DMS79 treated with DMSO at 0.1 percent for 48 hours (cell line): ENCODE data around the gene GPR33.
"Not testable (repeated sequence)": the region's sequence is repeated elsewhere in the genome, so short reads cannot be mapped to it uniquely, and the experiment has no call there.

Source experiments
- DNase-seq: peaks from one replicate; lab custom pipeline; 2025; lab: John Stamatoyannopoulos, UW

GPR33 gene

GRCh38 chr14:31487886-31488285 lies at the start of gene GPR33:
Gene GPR33 (minus strand): TSS chr14:31488039. CDS start chr14:31483965, 4,074 bp downstream.
- DNase-seq = no peak

GRCh38 chr14:31536201-31536960 lies 48.5 kb upstream of the GPR33 start:
- no peak for DNase-seq

GRCh38 chr14:31530136-31530535 lies 42.3 kb upstream of the GPR33 start:
- DNase-seq = no peak

DNA sequence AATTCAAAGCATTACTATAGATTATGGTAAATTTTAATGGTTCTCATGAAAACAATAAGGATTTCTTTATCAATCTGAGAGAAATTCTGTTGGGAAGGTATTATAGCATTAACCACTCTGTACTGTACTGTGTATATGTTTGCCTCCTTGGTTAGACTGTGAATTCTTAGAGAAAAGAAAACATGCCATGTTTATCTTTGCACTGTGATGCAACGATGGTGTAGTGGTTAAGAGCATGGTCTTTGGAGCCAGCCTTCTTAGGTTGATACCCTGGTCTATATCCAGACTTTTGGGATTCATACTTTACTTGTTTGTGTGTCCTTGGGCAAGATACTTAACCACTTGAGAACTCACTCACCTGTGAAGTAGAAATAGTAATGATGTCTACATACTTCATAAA lies 41.2 kb upstream of the GPR33 start:
- no peak for DNase-seq

GRCh38 chr14:31527546-31527945 lies 39.7 kb upstream of the GPR33 start:
- no peak for DNase-seq

GRCh38 chr14:31527087-31527486 lies 39.2 kb upstream of the GPR33 start:
- no peak for DNase-seq

GRCh38 chr14:31510855-31511254 lies 23.0 kb upstream of the GPR33 start:
- DNase-seq = no peak

GRCh38 chr14:31510222-31510621 lies 22.4 kb upstream of the GPR33 start:
- peak; percentile 54 for DNase-seq

- DNase-seq = no peak
Measured at GRCh38 chr14:31508135-31508534, 20.3 kb upstream of the GPR33 start.

DNA sequence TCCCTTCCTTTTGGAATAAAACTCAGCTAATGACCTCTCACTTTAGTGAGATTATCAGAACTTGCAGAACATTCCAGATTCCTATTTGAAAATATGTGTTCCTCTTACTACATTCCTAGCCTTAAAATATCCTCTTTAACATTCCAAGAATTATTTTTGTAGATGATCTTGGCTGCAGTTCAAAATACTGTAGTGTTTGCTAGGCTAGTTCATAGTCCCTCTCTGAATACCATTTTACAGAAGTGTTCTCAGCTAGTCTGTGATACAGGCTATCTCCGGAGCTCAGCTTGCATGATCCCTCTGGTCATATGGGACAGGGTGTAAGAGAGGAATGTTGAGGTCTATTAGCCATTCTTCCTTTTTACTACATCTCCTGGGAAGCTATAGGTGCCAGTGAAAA lies 17.6 kb upstream of the GPR33 start:
- DNase-seq = no peak

DNA sequence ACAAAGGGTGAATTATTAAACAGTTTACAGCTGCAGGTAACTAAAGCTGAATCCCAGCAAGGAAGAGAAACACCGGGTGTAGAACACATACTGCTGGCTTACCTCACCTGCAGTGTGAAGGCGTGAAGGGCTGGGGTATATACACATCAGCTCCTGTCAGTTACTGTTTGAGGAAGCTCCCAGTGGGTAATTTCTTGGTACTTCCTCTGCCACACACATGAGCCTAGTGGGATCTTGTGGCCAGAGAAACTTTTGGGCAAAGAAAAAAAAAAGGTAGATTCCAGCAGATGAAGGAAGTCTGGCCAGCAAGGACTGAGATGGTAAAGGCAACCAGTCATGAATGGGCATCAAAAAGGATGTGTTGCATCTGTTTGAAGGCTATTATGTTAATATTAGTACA lies 14.0 kb upstream of the GPR33 start:
- no peak for DNase-seq

DNA sequence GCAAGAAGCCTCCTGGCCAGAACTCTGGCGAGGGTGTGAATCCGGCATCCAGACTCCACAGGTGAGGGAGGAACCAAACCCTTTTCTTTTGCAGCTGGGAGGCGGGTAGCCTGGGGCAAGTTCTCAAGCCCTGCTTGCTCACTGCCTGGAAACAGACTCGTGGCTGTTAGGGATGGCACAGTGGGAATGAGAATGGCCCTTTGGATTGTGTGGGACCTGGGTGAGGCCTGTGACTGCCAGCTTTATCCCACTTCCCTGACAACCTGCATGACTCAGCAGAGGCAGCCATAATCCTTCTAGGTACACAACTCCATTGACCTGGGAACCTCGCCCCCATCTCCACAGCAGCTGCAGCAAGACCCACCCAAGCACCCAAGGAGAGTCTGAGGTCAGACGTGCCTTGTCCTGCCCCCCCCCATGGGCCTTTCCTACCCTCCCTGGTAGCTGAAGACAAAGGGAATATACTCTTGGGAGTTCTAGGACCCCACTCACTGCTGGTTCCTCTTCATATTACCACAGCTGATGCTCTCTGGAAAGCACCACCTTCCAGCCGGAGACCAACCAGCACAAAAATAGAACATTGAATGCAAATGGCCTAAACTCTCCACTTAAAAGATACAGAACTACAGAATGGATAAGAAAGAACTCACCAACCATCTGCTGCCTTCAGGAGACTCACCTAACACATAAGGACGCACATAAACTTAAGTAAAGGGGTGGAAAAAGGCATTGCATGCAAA lies 5.1 kb upstream of the GPR33 start:
- no peak for DNase-seq

DNA sequence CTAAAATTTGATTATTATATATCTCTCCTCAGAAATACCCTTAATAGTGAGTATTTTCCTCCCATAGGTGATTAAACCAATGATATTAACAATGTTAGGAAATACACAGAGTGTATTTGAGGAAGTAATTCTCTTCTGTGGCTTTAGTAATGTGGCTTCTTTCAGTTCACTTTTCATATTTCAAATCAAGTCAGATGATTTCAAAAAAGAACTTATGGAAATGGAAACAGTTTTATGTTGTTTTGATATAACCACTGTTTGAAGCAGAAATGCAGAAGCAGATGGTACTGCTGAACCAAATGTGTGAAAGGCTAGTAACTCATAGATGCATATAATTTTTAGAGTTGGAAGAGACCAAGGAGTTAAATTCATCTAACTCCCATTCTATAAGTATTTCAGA lies 1.9 kb upstream of the GPR33 start:
- no peak for DNase-seq

- no peak for DNase-seq
Measured at GRCh38 chr14:31486764-31487163, 1.1 kb downstream of the GPR33 start.

DNA sequence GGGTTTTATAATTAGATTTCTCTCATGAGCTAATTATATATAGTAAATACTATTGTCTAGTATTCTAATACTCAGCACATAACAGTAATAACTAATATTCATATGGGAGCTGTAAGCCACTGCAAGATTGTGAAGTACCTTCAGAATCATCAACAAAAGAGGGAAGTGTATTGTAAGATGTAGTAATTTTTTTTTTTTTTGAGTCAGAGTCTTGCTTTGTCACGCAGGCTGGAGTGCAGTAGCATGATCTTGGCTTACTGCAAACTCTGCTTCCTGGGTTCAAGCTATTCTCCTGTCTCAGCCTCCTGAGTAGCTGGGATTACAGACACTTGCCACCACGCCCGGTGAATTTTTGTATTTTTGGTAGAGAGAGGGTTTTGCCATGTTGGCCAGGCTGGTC lies 3.1 kb downstream of the GPR33 start:
- DNase-seq = no peak

DNA sequence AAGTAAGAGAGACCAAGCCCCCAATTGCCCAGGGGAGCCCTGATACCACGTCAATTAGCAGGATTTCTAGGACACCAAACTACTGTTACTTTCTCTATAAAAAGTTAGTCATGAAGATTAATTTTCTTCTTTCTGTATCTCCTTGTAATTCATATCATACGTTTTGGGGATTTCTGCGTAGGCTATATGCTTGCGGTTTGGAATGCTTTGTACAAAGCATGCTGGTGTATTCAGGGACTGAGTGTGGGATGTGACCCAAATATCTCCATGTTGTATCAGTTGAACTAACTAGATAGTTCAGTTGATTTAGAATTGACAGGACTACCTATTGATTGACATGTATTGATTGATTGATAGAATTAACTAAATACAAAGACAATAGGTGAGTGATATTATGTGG lies 7.7 kb downstream of the GPR33 start:
- DNase-seq = no peak

- no peak for DNase-seq
Measured at GRCh38 chr14:31479027-31479426, 8.8 kb downstream of the GPR33 start.

GRCh38 chr14:31477248-31477647 lies 10.6 kb downstream of the GPR33 start:
- DNase-seq = no peak

DNA sequence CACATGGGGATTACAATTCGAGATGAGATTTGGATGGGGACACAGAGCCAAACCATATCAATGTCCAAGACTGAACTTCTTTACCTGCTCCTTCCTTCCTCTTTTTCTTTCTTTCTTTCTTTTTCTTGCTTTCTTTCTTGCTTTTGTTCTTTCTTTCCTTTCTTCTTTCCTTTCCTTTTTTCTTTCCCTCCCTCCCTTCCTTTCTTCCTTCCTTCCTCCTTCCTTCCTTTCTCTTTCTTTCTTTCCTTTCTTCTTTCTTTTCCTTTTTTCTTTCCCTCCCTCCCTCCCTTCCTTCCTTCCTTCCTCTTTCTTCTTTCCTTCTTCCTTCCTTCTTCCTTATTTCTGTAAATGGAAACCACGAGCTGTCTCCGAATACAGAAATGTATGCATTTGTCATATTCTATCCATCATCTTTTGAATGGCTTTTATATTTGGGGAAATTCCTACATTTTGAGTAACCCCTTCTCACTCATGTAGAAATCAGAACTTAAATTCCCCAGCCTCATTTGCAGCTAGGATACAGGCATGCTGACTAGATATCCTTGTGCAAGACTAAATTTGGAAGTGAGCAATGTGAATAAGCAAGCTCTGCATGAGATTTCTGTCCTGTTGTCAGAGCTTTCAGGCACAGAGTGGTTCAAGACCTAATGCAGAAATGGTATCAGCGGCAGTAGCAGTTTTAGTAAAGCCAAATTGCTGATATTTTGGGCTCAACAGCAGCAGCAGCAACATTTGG lies 11.5 kb downstream of the GPR33 start:
- DNase-seq = no peak

DNA sequence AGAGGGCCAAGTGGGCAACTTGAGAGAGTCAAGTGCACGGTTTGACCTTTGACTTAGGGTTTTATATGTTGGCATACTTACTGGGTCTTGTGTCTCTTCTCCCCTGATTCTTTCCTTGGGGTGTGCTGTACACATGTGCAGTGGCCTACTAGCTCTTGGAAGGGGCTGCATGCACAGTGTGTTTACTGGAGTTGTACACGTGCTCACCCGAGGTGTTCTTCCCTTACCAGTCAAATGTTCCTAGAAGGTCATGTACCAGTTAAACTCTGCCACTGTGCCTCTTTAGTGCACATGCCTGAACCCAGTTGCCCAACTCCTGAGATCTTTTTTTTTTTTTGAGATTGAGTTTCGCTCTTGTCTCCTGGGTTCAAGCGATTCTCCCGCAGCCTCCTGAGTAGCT lies 21.3 kb downstream of the GPR33 start:
- no peak for DNase-seq

DNA sequence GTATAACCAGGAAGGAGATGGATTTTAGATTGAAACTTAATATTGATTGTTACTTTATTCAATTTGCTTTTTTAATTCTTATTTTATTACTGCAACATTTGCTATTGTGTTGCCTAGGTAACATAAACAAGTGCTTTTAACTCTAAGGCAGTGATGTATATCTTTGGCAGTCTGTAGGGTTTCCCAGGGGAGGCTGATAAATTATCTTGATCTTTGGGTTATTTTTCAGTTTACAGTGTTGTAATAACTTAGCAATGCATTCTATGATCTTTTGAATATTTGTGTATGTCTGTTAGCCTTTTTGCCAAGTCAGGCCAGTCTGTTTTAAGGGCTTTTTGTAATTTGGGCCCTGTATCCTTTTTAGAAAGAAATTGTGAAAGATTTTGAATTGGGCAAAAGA lies 22.7 kb downstream of the GPR33 start:
- DNase-seq = no peak

DNA sequence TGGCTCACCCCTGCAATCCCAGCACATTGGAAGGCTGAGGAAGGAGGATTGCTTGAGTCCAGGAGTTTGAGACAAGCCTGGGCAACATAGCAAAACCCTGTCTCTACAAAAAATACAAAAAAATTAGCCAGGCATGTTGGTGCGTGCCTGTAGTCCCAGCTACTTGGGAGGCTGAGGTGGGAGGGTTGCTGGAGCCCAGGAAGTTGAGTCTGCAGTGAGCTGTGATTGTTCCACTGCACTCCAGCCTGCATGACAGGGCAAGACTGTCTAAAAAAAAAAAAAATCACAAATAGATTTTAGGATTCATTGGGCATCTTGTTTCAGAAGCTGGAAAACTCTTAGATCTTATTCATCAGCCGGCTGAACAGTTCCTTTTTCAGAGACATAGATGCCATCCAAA lies 25.4 kb downstream of the GPR33 start:
- DNase-seq = not testable (repeated sequence)

GRCh38 chr14:31461545-31461944 lies 26.3 kb downstream of the GPR33 start:
- no peak for DNase-seq
